ENCODE results near the gene KCNK16.

DNA sequence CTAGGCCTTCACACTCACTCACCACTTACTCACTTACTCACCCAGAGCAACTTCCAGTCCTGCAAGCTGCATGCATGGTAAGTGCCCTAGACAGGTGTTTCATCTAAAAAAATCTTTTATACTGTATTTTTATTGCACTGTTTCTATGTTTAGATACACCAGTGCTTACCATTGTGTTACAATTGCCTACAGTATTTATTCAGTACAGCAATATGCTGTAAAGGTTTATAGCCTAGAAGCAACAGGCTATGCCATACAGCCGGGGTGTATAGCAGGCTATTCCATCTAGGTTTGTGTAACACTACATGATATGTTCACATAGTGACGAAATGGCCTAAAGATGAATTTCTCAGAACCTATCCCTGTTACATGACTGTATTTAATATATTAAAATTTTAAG, 56.1 kb downstream of the KCNK16 start:
- TF ChIP-seq, protein P1, sequence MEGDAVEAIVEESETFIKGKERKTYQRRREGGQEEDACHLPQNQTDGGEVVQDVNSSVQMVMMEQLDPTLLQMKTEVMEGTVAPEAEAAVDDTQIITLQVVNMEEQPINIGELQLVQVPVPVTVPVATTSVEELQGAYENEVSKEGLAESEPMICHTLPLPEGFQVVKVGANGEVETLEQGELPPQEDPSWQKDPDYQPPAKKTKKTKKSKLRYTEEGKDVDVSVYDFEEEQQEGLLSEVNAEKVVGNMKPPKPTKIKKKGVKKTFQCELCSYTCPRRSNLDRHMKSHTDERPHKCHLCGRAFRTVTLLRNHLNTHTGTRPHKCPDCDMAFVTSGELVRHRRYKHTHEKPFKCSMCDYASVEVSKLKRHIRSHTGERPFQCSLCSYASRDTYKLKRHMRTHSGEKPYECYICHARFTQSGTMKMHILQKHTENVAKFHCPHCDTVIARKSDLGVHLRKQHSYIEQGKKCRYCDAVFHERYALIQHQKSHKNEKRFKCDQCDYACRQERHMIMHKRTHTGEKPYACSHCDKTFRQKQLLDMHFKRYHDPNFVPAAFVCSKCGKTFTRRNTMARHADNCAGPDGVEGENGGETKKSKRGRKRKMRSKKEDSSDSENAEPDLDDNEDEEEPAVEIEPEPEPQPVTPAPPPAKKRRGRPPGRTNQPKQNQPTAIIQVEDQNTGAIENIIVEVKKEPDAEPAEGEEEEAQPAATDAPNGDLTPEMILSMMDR (IDR thresholded peaks at IDR 0.05; ENCODE audit: poor library complexity), result no peak
- TF ChIP-seq EZH2phosphoT487 (IDR thresholded peaks at IDR 0.05; ENCODE audit: low read depth, severe bottlenecking, unreplicated experiment), result no peak
